Left ventricle myocardium inferior (tissue), 1 donor: Measurements from ENCODE around the gene TBXA2R. TPM values are rescaled to one million over a fixed set of nuclear protein-coding genes. Genes with fewer than 3 reads are reported as not detected.

ENCODE experiments used
- DNase-seq: peaks from one replicate; pipeline ENCODE4 v3.0.0-alpha.2; 2020
- H3K27ac ChIP-seq: fragments of 200-600 bp; replicated peaks from 2 replicates; pipeline ENCODE4 v1.8.0; 2021
- H3K27me3 ChIP-seq: fragments of 200-600 bp; 2 replicates; pipeline ENCODE4 v1.8.0; 2021; ENCODE audit warnings: low read depth
- H3K36me3 ChIP-seq: fragments of 200-600 bp; 2 replicates; pipeline ENCODE4 v1.8.0; 2021
- H3K4me1 ChIP-seq: fragments of 200-600 bp; 2 replicates; pipeline ENCODE4 v1.8.0; 2021
- H3K4me3 ChIP-seq: fragments of 200-600 bp; 2 replicates; pipeline ENCODE4 v1.8.0; 2021; ENCODE audit warnings: mild to moderate bottlenecking, moderate library complexity
- H3K9me3 ChIP-seq: fragments of 200-600 bp; replicated peaks from 2 replicates; pipeline ENCODE4 v1.8.0; 2021
- CTCF ChIP-seq: fragments of 200-600 bp; IDR thresholded peaks from 2 replicates; pipeline ENCODE4 v1.8.0; 2021; ENCODE audit warnings: antibody characterized with exemption, mild to moderate bottlenecking, borderline replicate concordance
- intact Hi-C: fragments of 100-400 bp; cut with micrococcal nuclease; formaldehyde crosslinking; loops from one replicate; pipeline ENCODE4 v1.11.0; 2022
- total RNA-seq: library from RNA; stranded (reverse); fragmentation: NEBNext Ultra II Directional; extraction: Animal tissue kit (Norgen Biotek cat#: 25700); gene quantifications from one replicate; pipeline ENCODE4 v1.2.1, GENCODE V29; 2021
- donor health status: DM: no; HTN: yes; CAD: no; lungs with severe emphysema.

The TBXA2R gene
- total RNA-seq, 1 donor from 2014 or later: 2.3 TPM

GRCh38 chr19:3595521-3596061 lies 11.1 kb downstream of the TBXA2R start:
- no peak overlapping the region for H3K27ac ChIP-seq
- no peak overlapping the region for H3K4me3 ChIP-seq
- peaks cover 4% of the 10 kb centered on the region for H3K36me3 ChIP-seq
- TF ChIP-seq CTCF: no peak
- H3K9me3 ChIP-seq: no peaks in the 10 kb centered on the region
- DNase-seq: no peak
- peaks cover 7% of the 10 kb centered on the region for H3K4me1 ChIP-seq
- intact Hi-C loops: no loop called here
- peaks cover 10% of the 10 kb centered on the region for H3K27me3 ChIP-seq

- H3K27ac ChIP-seq: no peak overlapping the region
Observed at GRCh38 chr19:3593156-3593555, 13.5 kb downstream of the TBXA2R start.

GRCh38 chr19:3591876-3592613 lies 14.6 kb downstream of the TBXA2R start:
- no peak for DNase-seq
- Histone ChIP-seq H3K4me3 (no peak overlapping the region), H3K4me1 (peaks cover 7% of the 10 kb centered on the region), H3K27ac (peak overlapping the region; percentile 59), H3K27me3 (peaks cover 10% of the 10 kb centered on the region), H3K9me3 (no peaks in the 10 kb centered on the region), H3K36me3 (no peaks in the 10 kb centered on the region)
- TF ChIP-seq CTCF: no peak
- intact Hi-C loops: no loop called here

More at GRCh38 chr19:3593156-3593555, 13.5 kb downstream of the TBXA2R start:
- H3K9me3 ChIP-seq: no peaks in the 10 kb centered on the region
- no peak overlapping the region for H3K4me3 ChIP-seq
- no peaks in the 10 kb centered on the region for H3K36me3 ChIP-seq
- intact Hi-C loops: no loop called here
- H3K4me1 ChIP-seq: peaks cover 7% of the 10 kb centered on the region
- DNase-seq: no peak
- H3K27me3 ChIP-seq: peaks cover 10% of the 10 kb centered on the region
- TF ChIP-seq CTCF: no peak

- peaks cover 16% of the 10 kb centered on the region for H3K4me1 ChIP-seq
- no peak for DNase-seq
- no peak overlapping the region for H3K27ac ChIP-seq
- no peaks in the 10 kb centered on the region for H3K9me3 ChIP-seq
- H3K4me3 ChIP-seq: no peak overlapping the region
- TF ChIP-seq CTCF: no peak
- intact Hi-C loops: no loop called here
- H3K36me3 ChIP-seq: no peaks in the 10 kb centered on the region
- H3K27me3 ChIP-seq: peaks cover 15% of the 10 kb centered on the region
Observed at GRCh38 chr19:3590991-3591659, 15.6 kb downstream of the TBXA2R start.

GRCh38 chr19:3589949-3590348 lies 16.7 kb downstream of the TBXA2R start:
- H3K9me3 ChIP-seq: no peaks in the 10 kb centered on the region
- H3K4me3 ChIP-seq: no peak overlapping the region
- intact Hi-C loops: no loop called here
- no peak overlapping the region for H3K27ac ChIP-seq
- no peak for TF ChIP-seq CTCF
- H3K27me3 ChIP-seq: peaks cover 20% of the 10 kb centered on the region
- DNase-seq: no peak
- H3K4me1 ChIP-seq: peaks cover 25% of the 10 kb centered on the region
- H3K36me3 ChIP-seq: no peaks in the 10 kb centered on the region
